Stomach (tissue), 4 donors: ENCODE data around the gene RPL13.

Source experiments
- CTCF ChIP-seq, 7 experiments: fragments of 450-650 bp in 4 of 7; fragments of 200-600 bp in 3 of 7; sonication (generic) in 3 of 7; IDR thresholded peaks; one replicate each; pipeline ENCODE4 v1.5.1; 2016 to 2019; ENCODE audit warnings: antibody characterized with exemption in 7 of 7, control low read depth in 2 of 7, mild to moderate bottlenecking in 1 of 7
- EP300 ChIP-seq: sonication (generic); formaldehyde crosslinking; IDR thresholded peaks from one replicate; pipeline ENCODE4 v1.6.1; 2017; ENCODE audit warnings: antibody characterized with exemption
- POLR2A ChIP-seq, 4 donors: fragments of 450-650 bp; IDR thresholded peaks; one replicate each; pipeline ENCODE4 v1.6.1; 2016; ENCODE audit warnings: antibody characterized with exemption in 4 of 4, control low read depth in 2 of 4, mild to moderate bottlenecking in 1 of 4, moderate library complexity in 1 of 4

GRCh38 chr16:89536371-89536770 is 24.1 kb upstream of the RPL13 start:
- no peak for TF ChIP-seq CTCF (IDR thresholded peaks at IDR 0.05)
- TF ChIP-seq POLR2A (IDR thresholded peaks at IDR 0.05): no peak
- TF ChIP-seq EP300: no peak
